Measurements from ENCODE around the gene ZIM2.

ZIM2 gene

GRCh38 chr19:56834564-56835375 is 5.8 kb downstream of the ZIM2 start:
- no peak for DNase-seq (ENCODE audit: low read depth)
- TF ChIP-seq, protein P1, sequence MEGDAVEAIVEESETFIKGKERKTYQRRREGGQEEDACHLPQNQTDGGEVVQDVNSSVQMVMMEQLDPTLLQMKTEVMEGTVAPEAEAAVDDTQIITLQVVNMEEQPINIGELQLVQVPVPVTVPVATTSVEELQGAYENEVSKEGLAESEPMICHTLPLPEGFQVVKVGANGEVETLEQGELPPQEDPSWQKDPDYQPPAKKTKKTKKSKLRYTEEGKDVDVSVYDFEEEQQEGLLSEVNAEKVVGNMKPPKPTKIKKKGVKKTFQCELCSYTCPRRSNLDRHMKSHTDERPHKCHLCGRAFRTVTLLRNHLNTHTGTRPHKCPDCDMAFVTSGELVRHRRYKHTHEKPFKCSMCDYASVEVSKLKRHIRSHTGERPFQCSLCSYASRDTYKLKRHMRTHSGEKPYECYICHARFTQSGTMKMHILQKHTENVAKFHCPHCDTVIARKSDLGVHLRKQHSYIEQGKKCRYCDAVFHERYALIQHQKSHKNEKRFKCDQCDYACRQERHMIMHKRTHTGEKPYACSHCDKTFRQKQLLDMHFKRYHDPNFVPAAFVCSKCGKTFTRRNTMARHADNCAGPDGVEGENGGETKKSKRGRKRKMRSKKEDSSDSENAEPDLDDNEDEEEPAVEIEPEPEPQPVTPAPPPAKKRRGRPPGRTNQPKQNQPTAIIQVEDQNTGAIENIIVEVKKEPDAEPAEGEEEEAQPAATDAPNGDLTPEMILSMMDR (conservative IDR thresholded peaks at IDR 0.05; ENCODE audit: low read length), result no peak
- no peak overlapping the region for H3K4me3 ChIP-seq (ENCODE audit: low read length)

DNA sequence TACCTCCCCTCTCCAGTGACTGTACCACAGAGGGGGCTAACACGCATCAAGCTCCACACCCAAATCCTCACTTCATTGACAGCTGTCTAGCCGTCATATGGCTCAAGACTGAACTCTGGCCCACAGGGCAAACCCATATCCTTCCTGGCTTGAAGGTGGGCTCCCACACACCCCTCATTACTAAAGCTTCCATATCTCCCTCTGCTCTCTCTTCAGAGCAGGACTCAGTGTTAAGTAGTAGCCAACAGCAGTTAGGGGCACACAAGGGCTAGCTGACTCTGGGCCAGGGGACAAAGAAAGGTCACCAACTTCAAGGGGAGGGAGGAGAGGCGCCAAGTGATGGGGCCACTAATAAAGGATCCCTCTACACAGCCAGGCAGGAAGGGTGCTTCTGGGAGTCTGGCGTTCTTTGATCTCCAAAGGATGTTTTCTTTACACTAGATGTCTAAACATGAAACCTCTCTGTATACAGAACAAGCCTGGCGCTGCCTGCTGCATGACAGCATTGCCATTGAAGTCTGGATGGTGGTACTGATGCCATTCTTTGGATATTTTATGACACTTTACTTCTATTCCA is 8.1 kb downstream of the ZIM2 start:
- H3K4me3 ChIP-seq (ENCODE audit: low read length), result no peak overlapping the region
- TF ChIP-seq, protein P1 (conservative IDR thresholded peaks at IDR 0.05; ENCODE audit: low read length), result no peak
- DNase-seq (ENCODE audit: low read depth), result no peak

GRCh38 chr19:56831255-56831654 is 9.3 kb downstream of the ZIM2 start:
- no peak for DNase-seq (ENCODE audit: low read depth)
- TF ChIP-seq, protein P1 (conservative IDR thresholded peaks at IDR 0.05; ENCODE audit: low read length), result no peak
- H3K4me3 ChIP-seq (ENCODE audit: low read length), result no peak overlapping the region

- TF ChIP-seq, protein P1 (conservative IDR thresholded peaks at IDR 0.05; ENCODE audit: low read length), result no peak
- H3K4me3 ChIP-seq (ENCODE audit: low read length), result no peak overlapping the region
- DNase-seq (ENCODE audit: low read depth), result no peak
Measured at GRCh38 chr19:56829596-56829995, 10.9 kb downstream of the ZIM2 start.

DNA sequence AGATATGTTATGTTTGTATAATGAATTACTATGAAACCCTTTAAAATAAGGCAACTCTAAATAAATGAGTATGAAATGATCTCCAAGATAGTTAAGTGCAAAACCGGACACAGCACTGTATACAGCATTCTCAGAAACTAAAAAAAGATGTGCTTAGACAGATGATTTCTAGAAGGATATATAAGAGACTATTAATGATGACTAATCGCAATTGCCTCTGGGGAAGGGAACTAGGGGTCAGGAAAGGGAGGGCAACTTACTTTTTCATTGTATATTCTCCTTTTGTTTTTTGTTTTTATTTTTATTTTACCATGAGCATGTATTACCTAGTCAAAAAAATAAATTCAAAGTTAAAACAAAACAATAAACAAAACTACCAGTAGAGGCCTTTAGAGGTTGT is 12.8 kb downstream of the ZIM2 start:
- H3K4me3 ChIP-seq (ENCODE audit: low read length), result no peak overlapping the region
- TF ChIP-seq, protein P1 (conservative IDR thresholded peaks at IDR 0.05; ENCODE audit: low read length), result no peak
- no peak for DNase-seq (ENCODE audit: low read depth)

GRCh38 chr19:56823956-56824355 is 16.6 kb downstream of the ZIM2 start:
- DNase-seq (ENCODE audit: low read depth), result no peak
- H3K4me3 ChIP-seq (ENCODE audit: low read length), result no peak overlapping the region
- TF ChIP-seq, protein P1 (conservative IDR thresholded peaks at IDR 0.05; ENCODE audit: low read length), result no peak

DNA sequence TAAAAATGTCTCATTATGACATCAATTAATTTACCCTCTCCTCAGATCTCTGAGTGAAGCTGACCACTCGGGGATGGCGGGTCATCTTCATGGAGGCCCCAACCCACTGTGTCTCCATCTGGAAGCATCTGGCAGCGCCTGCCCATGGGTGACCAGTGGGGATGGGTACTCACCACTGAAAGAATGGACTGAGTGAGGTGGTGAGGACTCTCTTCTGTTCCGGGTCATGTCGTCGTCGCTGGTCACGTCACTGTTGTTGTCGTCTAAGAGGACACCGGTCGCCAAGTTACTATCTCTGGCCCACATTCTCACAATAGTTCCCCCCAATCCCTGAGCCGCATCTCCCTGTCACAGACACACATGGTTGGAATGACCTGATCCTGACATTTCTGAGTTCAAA is 17.1 kb downstream of the ZIM2 start:
- TF ChIP-seq, protein P1 (conservative IDR thresholded peaks at IDR 0.05; ENCODE audit: low read length), result no peak
- no peak overlapping the region for H3K4me3 ChIP-seq (ENCODE audit: low read length)
- DNase-seq (ENCODE audit: low read depth), result no peak

Data from AG10803 (cell line).